ENCODE measurements around the gene FBXL3. TPM values are rescaled to one million over a fixed set of nuclear protein-coding genes. Genes with fewer than 3 reads are reported as not detected.
A peak's percentile ranks its signal among the peaks of the same experiment; 100 is the strongest.
"Not testable (repeated sequence)": the region's sequence is repeated elsewhere in the genome, so short reads cannot be mapped to it uniquely, and the experiment has no call there.

The FBXL3 gene
- total RNA-seq, 1 donor from 2014 or later = 31.7 TPM

DNA sequence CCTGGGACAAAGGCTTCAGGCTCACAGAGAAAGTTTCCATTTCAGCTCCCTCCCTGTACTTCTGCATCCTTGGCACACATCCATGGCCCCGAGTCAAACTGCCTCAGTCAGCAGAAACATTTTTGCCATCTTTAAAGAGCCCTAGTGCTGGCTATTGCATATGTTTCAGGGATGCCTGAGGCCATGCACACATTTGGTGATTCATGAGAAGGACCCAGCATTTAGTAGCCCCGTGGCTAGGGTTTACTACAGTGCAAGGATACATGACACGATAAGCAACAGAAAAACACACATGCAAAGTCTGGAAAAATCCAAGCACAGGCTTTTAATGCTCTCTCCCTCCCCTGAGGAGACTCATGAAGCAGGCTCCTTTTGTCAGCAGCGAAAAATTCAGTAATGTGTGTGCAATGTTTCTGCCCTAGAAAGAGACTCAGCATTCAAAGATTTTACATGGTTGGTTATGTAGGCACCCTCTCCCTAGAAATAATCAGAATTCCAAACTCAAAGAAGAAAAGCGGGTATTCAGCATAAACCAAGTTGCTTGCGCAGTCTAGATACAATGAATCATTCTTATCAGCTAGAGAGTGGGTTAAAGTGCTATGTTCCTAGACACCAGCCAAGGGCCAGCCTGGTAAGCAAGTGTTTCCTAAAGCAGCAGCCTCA lies 61.1 kb downstream of the FBXL3 start:
- peak; percentile 73 for ATAC-seq
- intact Hi-C loops (cut with micrococcal nuclease) = no loop called here
- peak; percentile 61 for DNase-seq

DNA sequence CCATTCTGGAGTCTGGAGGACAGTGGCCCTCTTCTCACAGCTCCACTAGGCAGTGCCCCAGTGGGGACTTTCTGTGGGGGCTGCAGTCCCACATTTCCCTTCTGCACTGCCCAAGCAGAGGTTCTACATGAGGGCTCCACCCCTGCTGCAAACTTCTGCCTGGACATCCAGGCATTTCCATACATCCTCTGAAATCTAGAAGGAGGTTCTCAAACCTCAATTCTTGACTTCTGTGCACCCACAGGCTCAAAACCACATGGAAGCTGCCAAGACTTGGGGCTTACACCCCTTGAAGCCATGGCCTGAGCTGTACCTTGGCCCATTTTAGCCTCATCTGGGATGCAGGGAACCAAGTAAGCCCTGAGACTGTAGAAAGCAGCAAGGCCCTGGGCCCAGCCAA lies 67.2 kb downstream of the FBXL3 start:
- ATAC-seq; intact Hi-C loops (cut with micrococcal nuclease); DNase-seq: not testable (repeated sequence)

DNA sequence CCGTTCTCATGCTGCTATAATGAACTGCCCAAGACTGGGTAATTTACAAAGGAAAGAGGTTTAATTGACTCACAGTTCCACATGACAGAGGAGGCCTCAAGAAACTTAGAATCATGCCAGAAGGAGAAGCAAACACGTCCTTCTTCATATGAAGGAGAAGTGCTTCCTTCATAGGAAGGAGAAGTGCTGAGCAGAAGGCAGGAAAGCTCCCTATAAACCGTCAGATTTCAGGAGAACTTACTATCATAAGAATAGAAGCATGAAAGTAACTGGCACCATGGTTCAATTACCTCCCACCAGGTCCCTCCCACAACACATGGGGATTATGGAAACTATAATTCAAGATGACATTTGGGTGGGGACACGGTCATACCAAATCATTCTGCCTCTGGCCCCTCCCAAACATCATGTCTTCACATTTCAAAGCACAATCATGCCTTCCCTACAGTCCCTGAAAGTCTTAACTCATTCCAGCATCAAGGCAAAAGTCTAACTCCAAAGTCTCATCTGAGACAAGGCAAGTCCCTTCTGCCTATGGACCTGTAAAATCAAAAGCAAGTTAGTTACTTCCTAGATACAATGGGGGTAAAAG lies 68.0 kb downstream of the FBXL3 start:
- intact Hi-C loops (cut with micrococcal nuclease) = no loop called here
- no peak for DNase-seq
- ATAC-seq = no peak

DNA sequence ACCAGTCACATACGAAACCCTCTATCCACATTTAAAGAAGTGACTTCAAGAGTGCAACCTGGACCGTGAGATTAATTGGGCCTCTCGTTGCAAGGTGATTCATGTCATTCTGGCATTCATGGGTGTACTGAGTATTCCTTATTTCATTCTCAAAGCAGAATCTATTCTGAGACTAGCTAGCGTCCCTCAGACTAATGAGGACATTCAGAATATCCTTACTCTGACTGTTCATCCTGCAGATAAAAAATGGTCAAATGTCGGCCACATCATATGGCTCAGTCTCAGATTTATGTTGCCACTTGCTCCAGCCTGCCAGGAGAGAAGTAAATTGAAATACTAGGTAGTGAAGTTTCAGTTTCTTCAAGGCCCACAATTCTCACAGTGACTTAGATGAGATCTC lies 71.3 kb downstream of the FBXL3 start:
- ATAC-seq (no peak), DNase-seq (no peak)
- intact Hi-C loops (cut with micrococcal nuclease) = no loop called here

Other genes with a start within 250 kb of the FBXL3 start
- gene KCTD12, start 140.8 kb downstream of the FBXL3 start, total RNA-seq = 39.6 TPM
- gene ACOD1, start 78.6 kb downstream of the FBXL3 start, total RNA-seq = not detected
- gene CLN5, start 35.1 kb downstream of the FBXL3 start, total RNA-seq = 16.8 TPM

Measured in left ventricle myocardium superior (tissue), 1 donor.